AG04449 (cell line): ENCODE results near the gene CTNS.

Source experiments
- CTCF ChIA-PET: fragments of 350-600 bp; formaldehyde crosslinking; extraction: SDS; loops from one replicate; lab custom pipeline; 2021; ENCODE audit warnings: antibody characterized with exemption; lab: Yijun Ruan, JAX
- POLR2A ChIA-PET: fragments of 400-600, 350-600 bp; formaldehyde crosslinking; extraction: SDS; loops from one replicate; lab custom pipeline; 2020; ENCODE audit warnings: antibody characterized with exemption, inconsistent platforms; lab: Yijun Ruan, JAX
- DNase-seq: peaks from one replicate; pipeline ENCODE4 v3.0.0-alpha.2; 2010; ENCODE audit warnings: low read depth, low spot score
- H3K4me3 ChIP-seq: 2 replicates; pipeline ENCODE4 v1.5.1; 2011; ENCODE audit warnings: low read depth, mild to moderate bottlenecking, control low read depth, low read length
- CTCF ChIP-seq: IDR thresholded peaks from one replicate; pipeline ENCODE4 v1.5.1; 2011; ENCODE audit warnings: mild to moderate bottlenecking, moderate library complexity, low read length, control low read depth, inconsistent platforms; ENCODE audit not compliant: insufficient read depth; ENCODE audit errors: missing control alignments

The CTNS gene

GRCh38 chr17:3689262-3690093 is 52.9 kb downstream of the CTNS start:
- no peak overlapping the region for H3K4me3 ChIP-seq
- CTCF ChIA-PET: no interaction called here
- POLR2A ChIA-PET: no interaction called here
- TF ChIP-seq CTCF: no peak
- DNase-seq: no peak

GRCh38 chr17:3690094-3690715 is 53.6 kb downstream of the CTNS start:
- ChIA-PET CTCF (no interaction called here), POLR2A (no interaction called here)
- no peak for TF ChIP-seq CTCF
- no peak for DNase-seq
- H3K4me3 ChIP-seq: no peak overlapping the region

- ChIA-PET POLR2A (no interaction called here), CTCF (interaction anchor here (1.3 to 1.4 kb wide), 2 partner anchors 9 to 31 kb away, joined by 3 to 7 read pairs; no protein-coding TSS in a partner anchor)
These were observed 55.1 kb downstream of the CTNS start for GRCh38 chr17:3691617-3692067.

GRCh38 chr17:3692346-3692745 is 55.8 kb downstream of the CTNS start:
- CTCF ChIA-PET: interaction anchor here (1.0 to 1.4 kb wide), 3 partner anchors 10 to 154 kb away, joined by 3 to 7 read pairs (median 3); partner anchors contain the start of gene NCBP3
- no peak for DNase-seq
- H3K4me3 ChIP-seq: no peak overlapping the region
- no peak for TF ChIP-seq CTCF
- POLR2A ChIA-PET: no interaction called here

More at GRCh38 chr17:3691617-3692067, 55.1 kb downstream of the CTNS start:
- no peak overlapping the region for H3K4me3 ChIP-seq
- DNase-seq: no peak
- TF ChIP-seq CTCF: no peak

GRCh38 chr17:3693141-3693540 is 56.6 kb downstream of the CTNS start:
- CTCF ChIA-PET: interaction anchor here (1.0 to 1.4 kb wide), 3 partner anchors 8 to 153 kb away, joined by 3 to 7 read pairs (median 3); partner anchors contain the start of gene NCBP3
- H3K4me3 ChIP-seq: no peak overlapping the region
- POLR2A ChIA-PET: no interaction called here
- no peak for TF ChIP-seq CTCF
- DNase-seq: no peak

- DNase-seq: no peak
- H3K4me3 ChIP-seq: no peak overlapping the region
- no peak for TF ChIP-seq CTCF
- ChIA-PET POLR2A (interaction anchor here (0.7 kb wide), 1 partner anchor 935 kb away, joined by 3 read pairs; no protein-coding TSS in a partner anchor), CTCF (interaction anchor here (1.2 kb wide), 1 partner anchor 9 kb away, joined by 3 read pairs; no protein-coding TSS in a partner anchor)
These were observed 57.3 kb downstream of the CTNS start for GRCh38 chr17:3693829-3694231.
